Activated CD4-positive, alpha-beta T cell treated with anti-CD3 and anti-CD28 coated beads for 24 hours (primary cell): Measurements from ENCODE around the gene CD96.
A peak's percentile ranks its signal among the peaks of the same experiment; 100 is the strongest.

ENCODE experiments used
- DNase-seq, 2 donors: peaks; one replicate each; pipeline ENCODE4 v3.0.0-alpha.2; 2020; ENCODE audit warnings: low read depth in 2 of 2

The CD96 gene

DNA sequence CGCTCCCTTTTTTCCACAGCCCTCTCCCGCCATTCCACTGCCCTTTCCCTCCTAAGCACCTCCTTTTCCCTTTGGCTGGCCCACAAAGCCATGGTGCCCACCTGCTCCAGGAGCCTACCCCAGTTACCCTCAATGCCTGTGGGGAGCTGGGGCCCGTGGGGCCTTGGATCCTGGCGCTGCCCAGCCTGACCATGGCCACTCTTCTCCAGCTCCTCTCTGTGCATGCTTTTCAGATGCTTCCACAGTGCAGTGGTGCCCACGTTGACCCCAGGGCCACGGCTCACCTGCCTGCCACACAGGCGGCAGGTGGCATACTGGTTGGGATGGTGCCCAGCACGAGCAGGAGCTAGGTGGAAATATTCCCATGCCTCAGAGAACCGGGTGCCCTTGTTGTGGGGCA, 51.7 kb downstream of the CD96 start:
- DNase-seq, result no peak

DNA sequence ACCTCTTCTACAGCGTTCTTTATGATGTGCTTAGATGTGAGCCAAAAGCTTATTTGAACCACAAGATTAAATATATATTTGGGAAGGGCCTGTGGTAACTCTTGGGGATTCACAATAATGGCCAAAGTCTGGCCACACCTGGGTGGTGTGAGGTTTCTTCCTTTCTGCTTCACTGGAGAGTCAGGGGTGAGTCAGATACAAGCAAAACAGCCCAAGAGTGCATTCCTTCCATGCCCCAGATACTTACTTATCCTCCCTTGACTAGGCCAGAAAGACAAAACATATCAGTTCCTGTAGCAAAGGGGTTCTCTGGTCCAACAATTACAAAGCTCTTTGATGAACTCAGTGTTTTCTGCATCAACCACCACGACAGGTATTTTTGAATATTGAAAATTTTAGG, 52.2 kb downstream of the CD96 start:
- DNase-seq, result no peak

DNA sequence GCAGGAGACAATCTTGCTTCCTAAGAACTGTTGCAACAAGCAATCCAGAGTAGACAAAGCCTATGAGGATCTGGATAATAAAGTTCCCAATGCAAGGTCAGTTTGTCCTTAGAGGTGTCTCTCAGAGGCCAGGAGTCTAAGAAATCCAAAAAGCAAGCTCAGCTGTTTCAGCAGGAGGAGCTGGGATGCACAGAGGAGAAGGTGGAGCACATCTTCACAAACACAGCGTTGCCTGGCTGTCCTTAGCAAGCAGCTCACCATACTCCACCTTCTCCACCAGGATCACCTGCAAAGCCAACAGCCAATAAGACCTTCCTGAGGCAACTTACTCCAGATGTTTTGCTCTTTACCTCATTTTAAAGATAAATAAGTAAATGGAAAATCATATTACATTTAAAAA, 52.8 kb downstream of the CD96 start:
- no peak for DNase-seq

DNA sequence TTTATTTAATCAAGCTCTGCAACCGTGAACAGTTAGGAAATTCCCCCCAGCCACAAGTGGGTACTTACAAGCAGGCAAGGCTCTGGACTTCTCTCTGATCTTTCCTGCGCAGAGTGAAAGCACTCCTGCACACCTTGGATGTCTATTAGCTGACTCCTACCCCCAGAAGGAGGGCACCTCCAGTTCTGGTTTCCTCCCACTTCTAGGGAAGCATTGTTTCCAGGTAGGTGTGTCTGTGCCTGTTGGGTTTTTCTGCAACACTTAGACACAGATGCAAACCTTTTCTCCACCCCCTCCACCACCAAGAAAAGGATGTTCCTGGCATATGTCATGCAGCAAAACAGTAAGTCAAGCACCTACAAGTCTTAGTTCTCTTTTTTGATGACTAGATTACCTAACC, 53.2 kb downstream of the CD96 start, which contains the start of gene ZBED2:
ZBED2 (minus strand) TSS at position 115 of the 400 bp plus-strand sequence. CDS start 1,145 bp downstream, outside the sequence.
- peak in 1 of 2 donors; percentile 22 for DNase-seq

DNA sequence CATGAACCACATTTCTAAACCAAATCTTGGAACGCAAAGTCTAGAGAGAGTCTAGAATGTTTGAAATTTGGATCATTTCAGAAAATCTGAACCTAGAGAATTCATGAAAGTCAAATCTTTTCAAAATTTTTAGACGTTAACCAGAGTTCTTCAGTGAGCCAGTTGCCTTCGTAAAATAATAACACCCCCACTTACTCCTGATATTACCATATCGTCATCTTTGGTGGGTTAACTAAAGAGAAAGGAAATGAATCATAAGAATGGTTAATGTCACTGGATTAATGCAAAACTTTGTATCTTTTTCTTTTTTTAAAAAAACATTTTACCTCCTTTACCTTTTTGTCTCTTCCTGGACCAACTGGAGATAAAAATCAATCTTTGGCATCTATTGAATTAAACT, 54.3 kb downstream of the CD96 start:
- no peak for DNase-seq

DNA sequence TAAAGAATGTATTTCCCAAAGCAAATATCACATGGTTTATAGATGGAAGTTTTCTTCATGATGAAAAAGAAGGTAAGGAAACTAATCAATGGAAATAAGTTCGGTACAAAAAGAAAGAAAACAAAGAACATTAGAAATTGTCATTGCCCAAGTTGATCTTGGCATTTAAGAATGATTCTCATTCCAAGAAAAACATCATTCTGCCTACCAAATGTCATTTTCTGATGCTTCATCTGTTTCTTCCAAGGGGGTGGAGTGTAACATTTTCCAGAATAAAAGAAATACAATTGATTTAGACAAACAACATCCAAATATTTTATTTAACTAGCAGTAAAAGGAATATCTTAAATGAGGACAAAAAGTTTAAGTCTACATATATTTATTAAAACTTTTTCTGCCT, 56.1 kb downstream of the CD96 start:
- no peak for DNase-seq

DNA sequence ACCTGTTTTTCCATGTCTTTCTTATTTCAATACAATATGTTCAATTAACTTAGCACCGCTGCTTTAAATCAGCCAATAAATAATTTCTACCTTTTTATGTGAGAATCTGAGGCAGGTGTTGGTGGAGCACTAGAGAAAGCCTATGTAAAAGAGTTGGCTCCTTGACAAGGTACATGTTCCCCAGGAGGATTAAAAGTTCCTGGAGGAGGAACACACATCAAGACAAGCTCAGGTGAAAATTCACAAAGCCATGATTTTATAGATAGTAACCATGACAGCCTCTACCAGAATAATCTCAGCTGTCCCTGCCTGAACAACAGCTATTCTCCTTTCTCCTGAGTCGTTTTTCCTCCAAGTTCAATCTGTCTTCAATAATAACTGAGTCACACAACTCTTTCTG, 56.6 kb downstream of the CD96 start:
- no peak for DNase-seq

DNA sequence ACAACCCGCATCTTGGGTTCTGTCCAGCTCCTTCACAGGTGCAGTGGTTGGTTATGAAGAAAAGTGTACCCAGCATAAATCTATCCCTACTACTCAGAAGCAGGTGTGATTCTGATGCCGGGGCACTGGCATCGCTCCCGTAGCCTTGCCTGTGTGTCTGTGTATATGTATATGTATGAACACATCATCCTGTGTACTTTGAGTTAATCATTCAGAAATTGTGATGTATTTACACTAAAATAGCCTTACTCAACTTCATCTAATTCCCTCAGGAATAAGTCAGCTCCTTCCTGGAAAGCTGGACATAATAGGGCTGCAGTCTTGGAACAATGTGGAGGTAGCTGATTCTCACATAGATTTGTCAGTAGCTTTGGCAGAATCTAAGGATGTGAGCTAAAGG, 59.8 kb downstream of the CD96 start:
- no peak for DNase-seq

DNA sequence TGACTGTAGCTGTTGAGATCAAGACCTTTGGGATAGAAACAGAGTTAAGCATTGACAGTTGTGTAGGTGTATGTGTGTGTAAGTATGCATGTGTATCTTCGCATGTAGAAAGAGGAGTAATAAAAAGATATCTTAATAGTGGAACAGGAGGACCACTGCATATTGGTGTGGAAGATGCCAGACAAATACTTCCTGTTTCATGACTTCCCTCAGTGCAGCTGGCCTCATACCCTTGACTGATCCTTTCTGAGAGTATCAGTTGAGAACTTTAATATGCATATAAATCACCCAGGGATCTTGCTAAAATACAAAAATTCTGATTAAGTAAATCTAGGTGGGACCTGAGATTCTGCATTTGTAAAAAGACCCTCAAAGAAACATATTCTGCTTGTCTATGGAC, 61.7 kb downstream of the CD96 start:
- DNase-seq, result no peak

DNA sequence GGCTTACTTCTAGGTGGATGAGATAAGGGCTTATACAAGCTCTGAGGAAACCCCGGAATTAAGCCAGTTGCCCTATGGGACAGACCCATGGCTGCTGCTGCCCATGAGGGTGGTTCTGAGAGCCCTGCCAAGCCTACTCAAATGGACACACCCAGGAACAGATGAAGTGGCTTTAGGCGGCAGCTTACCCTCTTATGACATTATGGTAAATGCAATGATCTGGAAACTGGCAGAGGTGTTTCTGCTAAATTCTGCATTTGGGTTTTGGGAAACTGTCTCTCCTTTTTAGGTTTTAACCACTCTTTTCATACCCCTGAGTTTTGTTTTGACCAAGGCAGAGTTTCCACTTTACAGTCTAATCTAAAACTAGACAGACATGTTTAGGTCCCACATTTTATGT, 62.1 kb downstream of the CD96 start:
- no peak for DNase-seq

DNA sequence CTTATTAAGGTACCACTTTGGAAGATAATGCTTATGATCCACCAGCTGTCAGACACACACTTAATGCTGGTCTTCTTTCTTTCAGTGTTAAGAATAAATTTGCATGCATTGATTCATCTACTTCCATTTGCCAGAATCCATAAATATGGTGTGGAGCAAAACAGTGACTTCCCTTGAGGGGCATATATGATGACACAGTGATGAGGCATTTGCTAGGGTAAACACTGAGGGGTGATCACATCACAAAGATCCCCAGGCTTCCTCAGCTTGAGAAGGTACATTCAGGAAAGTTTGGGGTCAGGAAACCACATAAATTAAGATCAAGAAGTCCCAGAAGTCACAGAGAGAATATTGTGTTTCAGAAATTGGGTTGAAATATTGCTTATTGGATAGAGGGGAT, 63.0 kb downstream of the CD96 start:
- no peak for DNase-seq

DNA sequence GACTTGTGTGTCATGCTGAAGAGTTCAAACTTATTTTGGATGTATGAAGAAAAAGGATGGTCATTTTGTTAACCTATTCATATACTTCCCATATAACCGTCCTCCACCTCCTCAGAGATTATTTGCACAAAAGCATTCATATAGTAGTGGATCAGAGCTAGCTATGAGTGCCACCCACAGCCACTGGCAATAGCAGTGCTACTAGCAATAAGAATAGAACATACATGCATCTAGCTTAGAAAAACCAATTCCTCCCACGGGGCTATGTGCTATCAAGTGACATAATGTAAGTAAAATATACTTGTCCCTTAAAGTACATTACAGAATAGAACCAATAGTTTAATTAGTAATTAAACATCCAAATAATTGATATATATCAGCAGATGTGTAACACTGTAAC, 63.5 kb downstream of the CD96 start:
- no peak for DNase-seq

DNA sequence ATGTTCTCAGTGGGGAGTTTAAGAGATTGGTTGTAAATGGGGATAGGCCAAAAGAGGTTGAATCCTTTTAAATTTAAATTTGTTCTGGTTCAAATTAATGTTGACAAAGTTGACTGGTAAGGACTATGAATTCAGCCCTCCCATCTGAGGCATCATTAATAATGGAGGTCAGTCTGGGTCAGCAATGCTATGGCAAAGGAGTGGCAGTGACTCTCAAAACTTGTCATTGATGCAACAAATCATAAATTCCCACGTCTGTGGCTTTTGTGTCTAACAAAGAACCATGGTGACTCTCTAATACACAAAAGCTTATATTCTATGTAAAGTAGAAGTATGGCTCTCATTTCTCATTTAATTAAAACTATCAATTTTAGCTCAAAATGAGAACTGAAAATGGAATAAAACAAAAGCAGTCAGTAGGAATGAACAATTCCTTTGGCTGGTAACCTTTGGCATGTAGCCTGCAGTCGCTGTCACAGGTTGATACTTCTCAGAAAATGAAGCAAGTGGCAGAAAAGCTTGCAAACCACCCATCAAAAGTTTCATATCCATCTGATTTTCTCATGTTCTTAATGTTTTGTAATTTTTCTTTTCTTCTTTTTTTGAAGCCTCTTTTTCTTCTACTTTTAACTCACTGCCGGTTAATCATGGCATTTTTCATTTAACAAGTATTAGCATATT, 65.4 kb downstream of the CD96 start:
- no peak for DNase-seq

DNA sequence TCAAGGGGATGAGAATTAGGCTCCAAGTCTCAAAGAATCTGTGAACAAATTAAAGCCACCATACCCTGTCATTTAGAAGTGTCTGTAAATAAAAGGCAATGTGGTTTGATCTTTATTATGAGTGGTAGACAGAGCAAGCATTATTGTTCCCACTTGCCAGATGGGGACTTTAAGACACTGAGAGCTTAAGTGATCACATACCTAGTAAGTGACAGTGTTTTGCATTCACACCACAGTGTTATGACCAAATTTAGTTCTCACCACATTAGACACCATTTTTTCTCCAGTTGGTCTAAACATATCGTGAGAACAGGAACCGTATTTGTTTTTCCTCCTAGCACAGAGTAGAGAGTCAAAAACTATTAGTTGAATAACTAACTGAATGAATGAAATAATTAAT, 66.4 kb downstream of the CD96 start:
- DNase-seq, result no peak

DNA sequence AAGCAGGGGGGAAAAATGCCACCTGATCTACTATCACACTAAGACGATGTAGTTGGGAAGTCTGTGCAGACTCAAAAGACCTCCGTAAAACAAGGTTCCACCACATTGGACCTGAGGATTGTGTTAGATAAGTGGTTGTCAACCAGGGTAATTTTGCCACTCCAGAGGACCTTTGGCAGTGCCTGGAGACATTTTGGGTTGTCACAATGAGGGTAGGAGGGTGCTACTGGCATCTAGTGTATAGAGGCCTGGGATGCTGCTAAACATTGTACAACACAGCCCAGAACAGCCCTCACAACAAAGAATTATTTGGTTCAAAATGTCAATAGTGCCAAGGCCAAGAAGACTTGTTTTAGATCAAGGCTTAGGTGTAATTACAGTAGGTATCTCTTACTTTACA, 67.7 kb downstream of the CD96 start:
- no peak for DNase-seq

DNA sequence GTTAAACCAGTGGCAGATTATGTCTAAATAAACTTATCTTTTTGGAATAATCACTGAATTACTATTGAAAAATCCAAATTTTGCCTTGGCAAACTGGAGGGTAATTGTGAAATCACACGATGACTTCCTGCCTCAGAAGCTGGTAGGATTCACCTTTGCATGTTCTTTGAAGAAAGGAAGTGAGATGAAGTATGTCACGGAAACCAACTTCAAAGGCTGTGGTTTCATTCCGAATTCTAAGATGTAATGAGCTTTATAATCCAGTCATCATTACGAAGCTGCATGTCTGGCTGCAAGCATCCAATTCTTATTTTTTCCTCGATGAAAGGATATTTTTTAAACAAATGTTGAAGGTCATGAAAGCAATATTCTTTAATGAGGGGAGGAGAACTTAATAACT, 68.2 kb downstream of the CD96 start:
- peak in 1 of 2 donors; percentile 40 for DNase-seq

DNA sequence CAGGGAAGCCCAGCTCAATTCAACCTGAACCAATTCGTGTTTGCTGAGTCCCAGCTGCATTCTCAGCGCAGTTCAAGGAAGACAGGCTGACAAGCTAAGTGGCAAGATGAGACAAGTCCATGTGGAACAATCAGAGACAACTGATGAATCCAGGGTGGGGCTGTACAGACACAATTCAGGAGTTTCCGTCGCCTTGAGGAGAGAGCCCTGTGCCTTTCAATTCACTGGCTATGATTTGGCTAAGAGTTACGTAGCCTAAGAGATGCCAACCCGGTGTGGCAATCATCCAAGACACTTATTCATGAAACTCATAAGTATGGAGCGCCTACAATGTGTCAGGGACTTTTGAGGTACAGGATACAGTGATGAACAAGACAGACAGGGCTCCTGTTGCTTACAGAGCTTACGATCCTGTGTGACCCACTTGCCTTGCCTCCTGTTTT, 68.6 kb downstream of the CD96 start:
- DNase-seq, result no peak

DNA sequence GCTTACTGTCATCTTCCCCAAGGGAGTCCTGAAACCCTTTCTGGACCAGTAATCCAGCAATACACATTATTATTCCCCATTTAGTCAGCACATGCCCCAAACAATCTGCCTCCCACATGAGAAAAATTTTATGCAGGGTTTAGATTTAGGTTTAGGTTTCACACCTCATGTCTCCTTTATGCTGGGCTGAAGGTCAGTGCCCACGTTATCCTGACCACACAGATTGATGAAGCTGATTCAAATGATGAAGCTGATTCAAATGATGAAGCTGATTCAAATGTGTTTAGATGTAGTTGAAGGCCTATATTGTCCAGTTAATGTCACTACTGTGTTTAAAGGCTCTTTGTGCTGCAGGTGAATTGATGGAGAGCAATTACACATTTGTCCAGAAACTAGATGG, 71.3 kb downstream of the CD96 start:
- DNase-seq, result no peak

DNA sequence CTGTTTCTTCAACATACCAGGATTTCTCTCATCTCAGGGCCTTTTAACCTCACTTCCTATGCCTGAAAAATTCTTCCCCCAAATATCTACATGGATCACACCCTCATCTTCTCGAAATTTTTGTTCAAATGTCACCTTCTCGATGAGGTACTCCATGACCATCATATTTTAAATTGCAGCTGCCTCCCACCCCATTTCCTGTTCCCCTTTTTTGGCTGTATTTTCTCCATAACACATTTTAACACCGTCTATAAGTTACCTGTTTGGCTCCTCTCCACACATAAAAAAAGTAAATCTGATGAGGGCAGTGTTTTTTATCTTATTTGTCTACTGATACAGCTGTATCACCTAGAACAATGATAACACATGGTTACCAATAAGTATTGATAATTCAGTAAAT, 73.9 kb downstream of the CD96 start:
- DNase-seq, result no peak

DNA sequence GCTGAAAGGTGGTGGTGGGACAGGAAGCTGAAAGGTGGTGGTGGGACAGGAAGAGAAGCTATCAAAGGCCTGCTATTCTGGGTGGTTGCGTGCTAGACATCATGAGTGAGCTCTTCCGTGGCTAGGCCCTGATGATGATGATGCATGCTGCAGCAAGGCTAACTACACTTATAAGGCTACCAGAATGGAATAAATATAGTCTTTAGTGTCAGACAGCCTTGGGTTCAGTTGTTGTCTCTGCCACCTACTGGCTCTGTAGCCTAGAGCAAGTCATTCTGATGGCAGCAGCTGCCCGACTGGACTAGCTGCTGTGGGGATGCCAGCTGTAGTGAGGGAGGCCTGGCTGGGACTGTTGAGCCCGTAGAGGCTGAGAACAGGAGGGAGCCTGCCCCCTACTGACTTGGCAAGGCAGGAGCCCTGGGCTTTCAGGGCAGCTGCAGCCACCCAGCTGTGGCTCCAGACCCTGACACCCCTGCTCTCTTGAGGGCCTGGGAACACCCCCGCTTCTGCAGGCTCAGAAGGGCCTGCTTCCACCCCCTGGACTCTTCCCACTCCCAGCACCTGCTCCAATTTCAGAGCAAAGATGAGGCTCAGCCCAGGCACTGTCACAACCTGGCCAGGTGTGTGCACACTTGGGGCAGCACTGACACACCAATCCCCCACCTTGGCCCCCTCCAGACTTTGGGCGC, 74.6 kb downstream of the CD96 start:
- peak in 1 of 2 donors; percentile 41 for DNase-seq

DNA sequence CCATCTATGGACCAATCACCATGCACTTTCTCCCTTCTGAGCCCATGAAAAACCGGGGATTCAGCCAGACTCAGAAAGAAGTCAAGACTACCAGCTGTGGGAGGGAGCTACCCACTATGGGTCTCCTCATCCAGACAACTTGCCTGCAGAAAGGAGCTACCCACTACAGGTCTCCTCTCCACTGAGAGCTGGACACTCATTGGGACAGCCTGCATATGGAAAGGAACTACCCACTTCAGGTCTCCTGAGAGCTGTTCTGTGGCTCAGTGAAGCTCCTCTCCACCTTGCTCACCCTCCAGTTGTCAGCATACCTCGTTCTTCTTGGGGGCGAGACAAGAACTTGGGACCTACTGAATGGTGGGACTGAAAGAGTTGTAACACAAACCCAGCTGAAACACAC, 75.4 kb downstream of the CD96 start:
- no peak for DNase-seq

DNA sequence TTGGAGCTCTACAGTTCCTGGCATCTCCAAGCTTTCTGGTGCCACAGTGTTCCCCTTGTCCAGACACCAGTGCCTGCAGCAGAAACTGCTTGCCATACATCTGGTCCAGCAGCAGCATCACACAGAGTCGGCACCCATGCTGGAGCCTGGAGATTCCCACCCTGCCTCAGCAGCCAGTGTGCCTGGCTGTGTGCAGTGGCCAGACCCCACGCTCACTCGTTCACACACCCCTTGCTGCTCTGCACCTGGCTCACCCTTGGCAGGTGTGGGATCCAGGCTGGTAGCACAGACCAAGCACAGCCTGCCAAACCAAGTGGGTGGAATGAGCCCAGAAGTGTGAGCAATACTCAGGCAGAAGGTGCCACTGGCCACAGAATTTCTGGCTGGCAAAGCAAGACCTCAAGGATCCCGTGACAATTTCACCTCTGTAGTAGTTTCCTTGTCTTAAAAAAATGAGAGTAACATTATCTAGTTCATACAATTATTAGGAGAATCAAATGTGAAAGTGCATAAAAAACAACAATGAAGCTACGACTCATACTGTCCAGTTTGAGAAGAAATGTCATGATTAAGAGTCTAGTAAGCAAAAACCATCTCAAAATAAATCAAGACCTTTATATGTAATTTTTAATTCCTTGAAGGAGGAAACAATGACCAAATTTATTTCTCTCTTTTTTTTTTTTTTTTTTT, 76.1 kb downstream of the CD96 start:
- no peak for DNase-seq

DNA sequence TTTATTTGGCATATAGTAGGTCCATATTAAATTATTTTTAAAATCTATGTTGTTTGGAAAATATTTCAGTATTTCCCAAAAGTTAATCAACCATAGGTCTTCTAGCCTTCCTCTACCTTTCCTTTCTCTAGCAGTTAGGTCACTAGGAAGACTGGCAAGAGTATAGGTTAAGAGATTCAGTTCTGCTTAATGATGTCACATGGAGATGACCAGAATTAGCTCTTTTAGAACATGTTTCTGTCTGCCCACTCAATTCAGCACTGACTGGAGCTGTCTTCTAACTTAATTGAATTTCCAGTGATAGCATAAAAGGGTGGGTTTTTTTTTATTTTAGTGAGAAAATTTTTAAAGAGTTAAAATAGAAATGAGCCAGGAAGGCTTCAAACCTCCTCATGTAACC, 76.9 kb downstream of the CD96 start:
- DNase-seq, result no peak
